Ovary (tissue), 10 donors: ENCODE measurements around the gene POLR1C. TPM values are rescaled to one million over a fixed set of nuclear protein-coding genes. Genes with fewer than 3 reads are reported as not detected.
"Not testable (repeated sequence)": the region's sequence is repeated elsewhere in the genome, so short reads cannot be mapped to it uniquely, and the experiment has no call there.

Source experiments
- DNase-seq, 5 donors: peaks; one replicate each; pipeline ENCODE4 v3.0.0-alpha.2; 2019 to 2020
- H3K27ac ChIP-seq, 2 donors: fragments of 200-600 bp; one replicate each; pipeline versions ENCODE4 v1.5.1 to v1.8.0; 2019 to 2022
- H3K27me3 ChIP-seq: fragments of 200-600 bp; one replicate; pipeline ENCODE4 v1.8.0; 2022
- H3K36me3 ChIP-seq: fragments of 200-600 bp; sonication (generic); one replicate; pipeline ENCODE4 v1.5.1; 2019
- H3K4me1 ChIP-seq: one replicate; pipeline ENCODE4 v1.8.1; 2013; ENCODE audit warnings: mild to moderate bottlenecking, moderate library complexity; ENCODE audit not compliant: insufficient read depth
- H3K4me3 ChIP-seq: fragments of 200-600 bp; sonication (generic); one replicate; pipeline ENCODE4 v1.5.1; 2017
- H3K9me3 ChIP-seq, 2 donors: fragments of 200-600 bp in 1 of 2; sonication (generic) in 1 of 2; one replicate each; pipeline versions ENCODE4 v1.5.1 to v1.8.1; 2013 to 2019; ENCODE audit warnings: mild to moderate bottlenecking in 1 of 2, moderate library complexity in 1 of 2
- EP300 ChIP-seq: sonication (generic); formaldehyde crosslinking; IDR thresholded peaks from one replicate; pipeline ENCODE4 v1.6.1; 2017; ENCODE audit warnings: antibody characterized with exemption
- POLR2A ChIP-seq: fragments of 450-650 bp; IDR thresholded peaks from one replicate; pipeline ENCODE4 v1.6.1; 2017; ENCODE audit warnings: antibody characterized with exemption, mild to moderate bottlenecking, moderate library complexity
- WGBS, 3 donors: extraction: QIAGEN DNeasy Blood & Tissue Kit in 1 of 3; methylation state at CpG; one replicate each; pipeline versions ENCODE4 v1.1.5 to v1.1.7; 2013 to 2017; 5-methylcytosine and 5-hydroxymethylcytosine counted together
- intact Hi-C, 4 donors: fragments of 100-400 bp; cut with DNase I; formaldehyde crosslinking; loops; one replicate each; pipeline versions ENCODE4 v1.11.0 to v1.15.1; 2022 to 2023
- long read RNA-seq, 3 donors: library from polyadenylated mRNA in 2 of 3; unstranded in 2 of 3; transcript quantifications; one replicate each; pipeline ENCODE4 v2.0.0 and lab custom pipeline, GENCODE V29; 2021 to 2026
- polyA plus RNA-seq, 2 donors: library from polyadenylated mRNA; stranded (reverse); fragments of 200-250 nt in 1 of 2; fragments of 350-450 nt in 1 of 2; fragmentation: Illumina TruSeq in 1 of 2; extraction: RNeasy Lipid Tissue Mini Kit (QIAGEN cat#74804) in 1 of 2; gene quantifications; one replicate each; pipeline ENCODE4 v1.2.3, GENCODE V29; 2013 to 2014
- total RNA-seq, 7 donors: library from RNA; depleted of rRNA in 2 of 7; stranded (reverse); fragments of >200 nt in 2 of 7; fragmentation: NEBNext Ultra II Directional in 3 of 7; extraction: Animal tissue kit (Norgen Biotek cat#: 25700) in 3 of 7; gene quantifications; one replicate each; pipeline versions ENCODE4 v1.1.0 to v1.2.4, GENCODE V29; 2016 to 2023
- TF ChIP-seq, protein P1 (sequence below), 3 donors: fragments of 450-650 bp in 2 of 3; fragments of 200-600 bp in 1 of 3; IDR thresholded peaks; one replicate each; pipeline versions ENCODE4 v1.5.1 to v1.8.0; 2016 to 2022; ENCODE audit warnings: antibody characterized with exemption in 3 of 3, mild to moderate bottlenecking in 1 of 3
- donor health status: DM: no; HTN: no; CAD: no; lungs with moderate emphysema.
- donor health status: DM: no; HTN: no; CAD: no.
- donor health status: Bipolar disorder and iron deficiency.
- donor health status: DM: yes; HTN: yes; CAD: no.
- donor health status: DM: no; HTN: no; CAD: no.
- donor health status: DM: yes; HTN: yes; CAD: no.

The POLR1C gene, protein sequence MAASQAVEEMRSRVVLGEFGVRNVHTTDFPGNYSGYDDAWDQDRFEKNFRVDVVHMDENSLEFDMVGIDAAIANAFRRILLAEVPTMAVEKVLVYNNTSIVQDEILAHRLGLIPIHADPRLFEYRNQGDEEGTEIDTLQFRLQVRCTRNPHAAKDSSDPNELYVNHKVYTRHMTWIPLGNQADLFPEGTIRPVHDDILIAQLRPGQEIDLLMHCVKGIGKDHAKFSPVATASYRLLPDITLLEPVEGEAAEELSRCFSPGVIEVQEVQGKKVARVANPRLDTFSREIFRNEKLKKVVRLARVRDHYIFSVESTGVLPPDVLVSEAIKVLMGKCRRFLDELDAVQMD
- total RNA-seq = 10 to 100 TPM; 18.1 to 48.6 (median 32.0) TPM
- polyA plus RNA-seq = 10 to 100 TPM; 29.3 to 33.7 TPM
- long read RNA-seq, donor 1, transcript POLR1C-214 (9 exons, 1,334 nt) = minor isoform, 5 of 77 reads
- long read RNA-seq, donor 1, transcript POLR1C-203 (9 exons, 1,355 nt) = major isoform, 18 of 77 reads
- long read RNA-seq, donor 1, transcript POLR1C-201 (9 exons, 1,280 nt) = minor isoform, 7 of 77 reads
- long read RNA-seq, donor 1, partial matches to known transcripts = 21 of 77 reads
- long read RNA-seq, donor 1, other reads (novel, unspliced or antisense) = 22 of 77 reads
- long read RNA-seq, donor 2, transcript POLR1C-203 (9 exons, 1,355 nt) = major isoform, 18 of 34 reads
- long read RNA-seq, donor 2, partial matches to known transcripts = 15 of 34 reads
- long read RNA-seq, donor 2, other reads (novel, unspliced or antisense) = 0 of 34 reads
- long read RNA-seq, donor 3, transcript POLR1C-203 (9 exons, 1,355 nt) = major isoform, 7 of 24 reads
- long read RNA-seq, donor 3, partial matches to known transcripts = 6 of 24 reads
- long read RNA-seq, donor 3, other reads (novel, unspliced or antisense) = 9 of 24 reads

- peaks cover 13% of the 10 kb centered on the region for H3K4me1 ChIP-seq
Observed at GRCh38 chr6:43516697-43517504, at the start of gene POLR1C, which contains the start of gene YIPF3. POLR1C (plus strand) TSS chr6:43517089; CDS start chr6:43517110, 21 bp downstream. YIPF3 (minus strand) TSS chr6:43516926; CDS start chr6:43516807, 119 bp downstream.

GRCh38 chr6:43467265-43467664 lies 49.6 kb upstream of the POLR1C start:
- intact Hi-C loops = loop anchor here in 1 of 4 donors (5.0 kb wide), 1 partner anchor 1285 kb away; no protein-coding TSS in a partner anchor
- WGBS, 3 donors = 48 to 58% (median 51%) methylated on average over 5 of the region's 5 CpGs
- H3K36me3 ChIP-seq, H3K27ac ChIP-seq, H3K4me3 ChIP-seq, H3K4me1 ChIP-seq, DNase-seq, H3K27me3 ChIP-seq, H3K9me3 ChIP-seq: not testable (repeated sequence)

More at GRCh38 chr6:43516697-43517504, at the start of gene POLR1C, which contains the start of gene YIPF3:
- peak; percentile 97 to 99 (median 98) for DNase-seq
- peak within 1 kb of the TSS; percentile 61 for H3K4me3 ChIP-seq
- intact Hi-C loops = no loop called here
- H3K36me3 ChIP-seq = no peaks in the 10 kb centered on the region
- H3K27me3 ChIP-seq = no peaks in the 10 kb centered on the region
- H3K27ac ChIP-seq = peak within 1 kb of the TSS; percentile 51 to 54
- no peak for TF ChIP-seq EP300
- TF ChIP-seq, protein P1, sequence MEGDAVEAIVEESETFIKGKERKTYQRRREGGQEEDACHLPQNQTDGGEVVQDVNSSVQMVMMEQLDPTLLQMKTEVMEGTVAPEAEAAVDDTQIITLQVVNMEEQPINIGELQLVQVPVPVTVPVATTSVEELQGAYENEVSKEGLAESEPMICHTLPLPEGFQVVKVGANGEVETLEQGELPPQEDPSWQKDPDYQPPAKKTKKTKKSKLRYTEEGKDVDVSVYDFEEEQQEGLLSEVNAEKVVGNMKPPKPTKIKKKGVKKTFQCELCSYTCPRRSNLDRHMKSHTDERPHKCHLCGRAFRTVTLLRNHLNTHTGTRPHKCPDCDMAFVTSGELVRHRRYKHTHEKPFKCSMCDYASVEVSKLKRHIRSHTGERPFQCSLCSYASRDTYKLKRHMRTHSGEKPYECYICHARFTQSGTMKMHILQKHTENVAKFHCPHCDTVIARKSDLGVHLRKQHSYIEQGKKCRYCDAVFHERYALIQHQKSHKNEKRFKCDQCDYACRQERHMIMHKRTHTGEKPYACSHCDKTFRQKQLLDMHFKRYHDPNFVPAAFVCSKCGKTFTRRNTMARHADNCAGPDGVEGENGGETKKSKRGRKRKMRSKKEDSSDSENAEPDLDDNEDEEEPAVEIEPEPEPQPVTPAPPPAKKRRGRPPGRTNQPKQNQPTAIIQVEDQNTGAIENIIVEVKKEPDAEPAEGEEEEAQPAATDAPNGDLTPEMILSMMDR (IDR thresholded peaks at IDR 0.05) = no peak
- TF ChIP-seq POLR2A = no peak
- 0% methylated on average over 51 to 57 of the region's 57 CpGs for WGBS, 3 donors
- no peaks in the 10 kb centered on the region for H3K9me3 ChIP-seq

GRCh38 chr6:43467752-43468151 lies 49.1 kb upstream of the POLR1C start:
- no peak for TF ChIP-seq EP300
- TF ChIP-seq, protein P1 (IDR thresholded peaks at IDR 0.05) = no peak
- TF ChIP-seq POLR2A = no peak
- no peaks in the 10 kb centered on the region for H3K27me3 ChIP-seq
- H3K27ac ChIP-seq = no peak overlapping the region
- H3K36me3 ChIP-seq = no peaks in the 10 kb centered on the region
- H3K4me1 ChIP-seq = no peaks in the 10 kb centered on the region
- H3K9me3 ChIP-seq = no peaks in the 10 kb centered on the region
- H3K4me3 ChIP-seq = no peak overlapping the region
- WGBS, 3 donors = 79 to 82% (median 79%) methylated on average over 4 of the region's 4 CpGs
- DNase-seq = no peak
- intact Hi-C loops = loop anchor here in 1 of 4 donors (5.0 kb wide), 1 partner anchor 1285 kb away; no protein-coding TSS in a partner anchor

DNA sequence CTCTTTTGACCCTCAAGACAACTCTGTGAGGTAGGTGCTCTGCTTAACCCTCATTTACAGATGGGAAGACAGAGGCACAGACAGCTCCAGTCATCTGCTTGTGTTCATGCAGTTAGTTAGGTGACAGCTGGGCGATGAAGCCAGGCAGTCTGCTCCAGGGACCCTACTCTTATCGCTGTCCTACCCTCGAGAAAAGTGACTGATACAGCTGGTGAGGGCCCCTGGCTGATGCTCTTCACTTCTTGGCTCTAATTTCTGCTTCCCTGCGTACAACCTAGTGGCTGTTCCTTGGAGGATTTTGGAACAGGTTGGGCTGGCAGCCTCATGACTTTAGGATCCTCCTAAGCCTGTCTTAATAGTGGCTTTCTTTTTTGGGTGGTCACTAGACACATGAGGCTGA lies 48.6 kb upstream of the POLR1C start:
- no peak overlapping the region for H3K4me3 ChIP-seq
- 68 to 73% (median 73%) methylated on average over 4 of the region's 4 CpGs for WGBS, 3 donors
- no peaks in the 10 kb centered on the region for H3K27me3 ChIP-seq
- no peaks in the 10 kb centered on the region for H3K36me3 ChIP-seq
- TF ChIP-seq EP300 (no peak), POLR2A (no peak)
- TF ChIP-seq, protein P1 (IDR thresholded peaks at IDR 0.05) = no peak
- no peak overlapping the region for H3K27ac ChIP-seq
- DNase-seq = no peak
- no peaks in the 10 kb centered on the region for H3K4me1 ChIP-seq
- no peaks in the 10 kb centered on the region for H3K9me3 ChIP-seq
- intact Hi-C loops = loop anchor here in 1 of 4 donors (5.0 kb wide), 1 partner anchor 1286 kb away; no protein-coding TSS in a partner anchor
